Activated CD4-positive, alpha-beta memory T cell treated with anti-CD3 and anti-CD28 coated beads for 36 hours (primary cell): ENCODE measurements around the gene SMAGP. TPM values are rescaled to one million over a fixed set of nuclear protein-coding genes. Genes with fewer than 3 reads are reported as not detected.
"Not testable (repeated sequence)": the region's sequence is repeated elsewhere in the genome, so short reads cannot be mapped to it uniquely, and the experiment has no call there.

Experiments used
- CTCF ChIA-PET: fragments of 350-600 bp; sonication (Branson Sonifier 250); formaldehyde crosslinking; loops from one replicate; lab custom pipeline; 2021; ENCODE audit warnings: antibody characterized with exemption, inconsistent platforms; lab: Charles Lee
- POLR2A ChIA-PET: fragments of 350-600 bp; sonication (Branson Sonifier 250); formaldehyde crosslinking; loops from one replicate; lab custom pipeline; 2021; ENCODE audit warnings: antibody characterized with exemption; lab: Charles Lee
- DNase-seq: peaks from one replicate; pipeline ENCODE4 v3.0.0-alpha.2; 2020
- H3K27ac Mint-ChIP-seq: one replicate; pipeline ENCODE4 v1.8.0; 2021; ENCODE audit warnings: mixed read lengths
- H3K27me3 Mint-ChIP-seq: one replicate; pipeline ENCODE4 v1.8.0; 2021; ENCODE audit warnings: mixed read lengths
- H3K36me3 Mint-ChIP-seq: one replicate; pipeline ENCODE4 v1.8.0; 2021; ENCODE audit warnings: mixed read lengths
- H3K4me1 Mint-ChIP-seq: one replicate; pipeline ENCODE4 v1.8.0; 2021; ENCODE audit warnings: low read depth, mixed read lengths
- H3K4me3 Mint-ChIP-seq: one replicate; pipeline ENCODE4 v1.8.0; 2021; ENCODE audit warnings: mild to moderate bottlenecking, mixed read lengths
- H3K9me3 Mint-ChIP-seq: one replicate; pipeline ENCODE4 v1.8.0; 2021; ENCODE audit warnings: mixed read lengths
- intact Hi-C: fragments of 100-400 bp; cut with micrococcal nuclease; formaldehyde crosslinking; loops from one replicate; pipeline ENCODE4 v1.15.1; 2023
- total RNA-seq, 2 experiments: library from RNA; stranded (reverse); gene quantifications; one replicate each; pipeline ENCODE4 v1.2.3, GENCODE V29; 2021

SMAGP gene
- total RNA-seq, 2 experiments from 2014 or later = 0.55 to 0.73 TPM

DNA sequence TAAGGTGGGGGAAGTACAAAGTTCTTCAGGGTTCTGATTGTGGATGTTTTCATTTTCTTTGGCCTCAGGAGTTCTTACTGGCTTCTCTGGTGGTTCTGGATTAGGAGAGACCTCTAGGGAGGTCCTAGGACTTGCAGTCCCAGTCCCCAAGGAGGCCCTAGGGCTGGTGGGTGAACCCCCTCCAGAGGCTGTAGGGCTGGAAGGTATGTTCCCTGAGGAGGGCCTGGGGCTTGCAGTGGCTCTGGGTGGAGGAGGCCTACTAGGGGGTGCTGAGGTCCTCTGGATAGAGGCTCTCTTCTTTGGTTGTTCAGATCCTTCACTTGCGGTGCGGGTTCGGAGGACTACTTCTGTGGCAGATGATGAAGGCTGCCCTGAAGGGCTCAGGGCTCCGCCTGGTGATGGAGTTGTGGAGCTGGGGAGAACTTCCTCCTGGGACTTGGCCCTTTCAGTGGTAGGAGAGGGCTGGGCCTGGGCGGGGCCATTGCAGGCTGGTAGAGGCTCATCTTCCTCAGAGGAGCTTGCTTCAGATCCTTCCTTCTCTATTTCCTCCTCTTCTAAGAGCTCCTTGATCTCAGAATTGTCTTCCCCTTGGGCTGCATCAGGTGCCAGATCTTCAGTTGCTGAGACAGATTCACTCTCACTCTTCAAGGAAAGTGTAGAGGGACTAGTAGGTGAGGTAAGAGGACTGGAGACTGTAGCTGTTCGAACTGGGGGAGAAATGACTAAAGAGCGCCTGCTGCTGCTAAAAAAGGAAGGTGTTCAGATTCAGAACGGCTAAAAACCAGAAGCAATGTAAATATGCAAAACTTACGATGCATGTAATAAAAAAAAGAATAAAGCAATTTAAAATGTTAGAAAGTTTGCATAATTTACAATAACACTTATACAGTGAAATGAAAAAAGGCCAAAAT lies 21.6 kb upstream of the SMAGP start:
- H3K27me3 Mint-ChIP-seq, H3K4me1 Mint-ChIP-seq, H3K9me3 Mint-ChIP-seq, DNase-seq, intact Hi-C loops, H3K27ac Mint-ChIP-seq, H3K4me3 Mint-ChIP-seq: not testable (repeated sequence)
- peaks cover 32% of the 10 kb centered on the region for H3K36me3 Mint-ChIP-seq
- CTCF ChIA-PET = interaction anchor here (4.1 kb wide), 1 partner anchor 49 kb away, joined by 18 read pairs; no protein-coding TSS in a partner anchor
- POLR2A ChIA-PET = interaction anchor here (0.6 kb wide), 1 partner anchor 29 kb away, joined by 3 read pairs; no protein-coding TSS in a partner anchor

DNA sequence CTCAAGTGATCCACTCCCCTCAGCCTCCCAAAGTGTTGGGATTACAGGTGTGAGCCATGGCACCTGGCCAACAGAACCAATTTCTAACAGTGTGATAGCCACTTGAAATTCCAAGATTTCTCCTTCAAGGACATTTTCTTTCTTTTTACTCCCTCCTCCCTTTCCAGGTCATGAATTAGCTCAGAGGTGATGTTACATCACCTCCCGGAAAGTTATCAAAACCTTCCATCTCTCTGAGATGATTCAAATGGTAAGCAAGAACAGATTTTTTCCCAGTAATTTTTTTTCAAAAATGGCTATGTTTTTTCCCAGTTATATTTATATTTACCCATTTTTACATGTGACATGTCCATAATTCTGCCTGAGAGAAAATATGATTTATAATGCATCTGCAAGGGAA lies 15.6 kb upstream of the SMAGP start:
- peaks cover 25% of the 10 kb centered on the region for H3K36me3 Mint-ChIP-seq
- no peak overlapping the region for H3K4me3 Mint-ChIP-seq
- no peak for DNase-seq
- H3K27me3 Mint-ChIP-seq = no peaks in the 10 kb centered on the region
- POLR2A ChIA-PET = no interaction called here
- peaks cover 1% of the 10 kb centered on the region for H3K4me1 Mint-ChIP-seq
- CTCF ChIA-PET = no interaction called here
- no peaks in the 10 kb centered on the region for H3K9me3 Mint-ChIP-seq
- intact Hi-C loops = no loop called here
- no peak overlapping the region for H3K27ac Mint-ChIP-seq

GRCh38 chr12:51281202-51281924 lies 11.1 kb upstream of the SMAGP start:
- Mint-ChIP-seq H3K4me3 (no peak overlapping the region), H3K27me3 (no peaks in the 10 kb centered on the region), H3K36me3 (peaks cover 19% of the 10 kb centered on the region), H3K4me1 (peaks cover 4% of the 10 kb centered on the region), H3K9me3 (no peaks in the 10 kb centered on the region), H3K27ac (no peak overlapping the region)
- CTCF ChIA-PET = interaction anchor here (1.4 kb wide), 1 partner anchor 59 kb away, joined by 4 read pairs; no protein-coding TSS in a partner anchor
- POLR2A ChIA-PET = interaction anchor here (0.8 kb wide), 1 partner anchor 11 kb away, joined by 3 read pairs; the partner anchor contains the start of gene SMAGP
- intact Hi-C loops = no loop called here
- DNase-seq = no peak

DNA sequence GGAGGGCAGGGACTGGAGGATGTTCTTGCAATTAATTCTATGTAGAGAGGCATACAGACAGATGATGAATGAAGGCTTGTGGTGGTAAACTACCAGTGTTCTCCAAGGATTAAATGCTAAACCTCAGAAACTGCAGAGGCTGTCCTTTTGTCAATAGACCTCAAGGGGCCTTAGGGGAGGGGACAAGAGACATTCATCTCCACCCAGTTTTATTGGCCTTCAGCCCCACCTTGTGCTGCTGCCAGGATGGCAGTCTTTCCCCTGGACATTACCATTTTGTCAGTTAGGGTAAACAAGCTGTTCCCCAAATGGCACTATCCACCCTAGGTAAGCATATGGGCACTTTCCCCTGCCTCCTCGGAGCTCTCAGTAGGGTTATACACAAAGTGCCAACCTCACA lies 4.9 kb upstream of the SMAGP start:
- H3K36me3 Mint-ChIP-seq = no peaks in the 10 kb centered on the region
- ChIA-PET POLR2A (no interaction called here), CTCF (interaction anchor here (1.0 to 2.5 kb wide), 2 partner anchors 15 to 66 kb away, joined by 3 to 8 read pairs; no protein-coding TSS in a partner anchor)
- H3K4me1 Mint-ChIP-seq = peaks cover 11% of the 10 kb centered on the region
- H3K27ac Mint-ChIP-seq = no peak overlapping the region
- no peak overlapping the region for H3K4me3 Mint-ChIP-seq
- no peak for DNase-seq
- peaks cover 10% of the 10 kb centered on the region for H3K27me3 Mint-ChIP-seq
- H3K9me3 Mint-ChIP-seq = no peaks in the 10 kb centered on the region
- intact Hi-C loops = no loop called here

GRCh38 chr12:51272810-51273209 lies 2.6 kb upstream of the SMAGP start:
- H3K9me3 Mint-ChIP-seq, intact Hi-C loops, H3K27ac Mint-ChIP-seq, H3K27me3 Mint-ChIP-seq, H3K36me3 Mint-ChIP-seq, DNase-seq, H3K4me3 Mint-ChIP-seq, CTCF ChIA-PET, POLR2A ChIA-PET: not testable (repeated sequence)
- peaks cover 18% of the 10 kb centered on the region for H3K4me1 Mint-ChIP-seq

DNA sequence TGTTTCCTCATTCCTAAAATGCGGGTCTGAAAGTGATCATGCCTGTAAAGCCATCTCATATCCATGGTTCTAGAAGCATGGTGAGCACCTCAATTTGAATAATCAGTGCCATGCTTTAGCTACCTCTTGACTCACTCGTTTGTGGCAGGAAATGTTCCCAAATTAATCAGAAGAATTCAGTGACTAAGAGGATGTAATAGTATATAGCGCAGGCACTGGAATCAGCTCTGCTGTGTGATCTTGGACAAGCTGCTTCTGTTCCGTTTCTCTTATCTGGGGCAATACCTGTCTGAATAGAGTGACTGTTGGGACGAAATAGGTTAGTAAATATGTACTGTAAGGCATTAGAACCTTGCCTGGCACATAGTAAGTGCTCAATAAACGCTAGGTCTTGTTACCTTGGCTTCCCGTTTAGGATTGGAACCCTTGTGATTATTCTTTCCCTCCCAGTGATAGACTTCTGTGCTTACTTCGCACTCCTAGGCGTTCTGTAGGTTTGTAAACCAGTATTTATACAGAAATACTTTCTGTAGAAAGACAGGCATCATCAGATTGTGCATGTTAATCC lies 820 bp upstream of the SMAGP start:
- intact Hi-C loops = loop anchor here (2.0 kb wide), 1 partner anchor 52 kb away; no protein-coding TSS in a partner anchor
- peak overlapping the region; percentile 78 for H3K4me3 Mint-ChIP-seq
- CTCF ChIA-PET = interaction anchor here (0.9 to 6.2 kb wide), 5 partner anchors 9 to 70 kb away, joined by 4 to 118 read pairs (median 6); partner anchors contain the start of genes DAZAP2 and POU6F1
- H3K9me3 Mint-ChIP-seq = no peaks in the 10 kb centered on the region
- no peak overlapping the region for H3K27ac Mint-ChIP-seq
- no peak for DNase-seq
- POLR2A ChIA-PET = interaction anchor here (0.6 to 1.4 kb wide), 5 partner anchors 8 to 507 kb away, joined by 3 to 4 read pairs (median 3); partner anchors contain the start of genes ATF1 and POU6F1
- H3K4me1 Mint-ChIP-seq = peaks cover 18% of the 10 kb centered on the region
- H3K36me3 Mint-ChIP-seq = no peaks in the 10 kb centered on the region
- peaks cover 10% of the 10 kb centered on the region for H3K27me3 Mint-ChIP-seq

- POLR2A ChIA-PET = interaction anchor here (0.8 kb wide), 1 partner anchor 72 kb away, joined by 4 read pairs; no protein-coding TSS in a partner anchor
- Mint-ChIP-seq H3K27me3 (peaks cover 10% of the 10 kb centered on the region), H3K4me1 (peaks cover 27% of the 10 kb centered on the region), H3K4me3 (peak overlapping the region; percentile 60), H3K9me3 (no peaks in the 10 kb centered on the region), H3K27ac (no peak overlapping the region), H3K36me3 (no peaks in the 10 kb centered on the region)
- peak; percentile 76 for DNase-seq
- intact Hi-C loops = loop anchor here (1.0 to 10.0 kb wide), 3 partner anchors 53 to 265 kb away; no protein-coding TSS in a partner anchor
- CTCF ChIA-PET = interaction anchor here (0.6 to 6.2 kb wide), 10 partner anchors 8 to 128 kb away, joined by 3 to 118 read pairs (median 4); partner anchors contain the start of gene DAZAP2
These were observed 795 bp downstream of the SMAGP start for GRCh38 chr12:51269174-51270066.

DNA sequence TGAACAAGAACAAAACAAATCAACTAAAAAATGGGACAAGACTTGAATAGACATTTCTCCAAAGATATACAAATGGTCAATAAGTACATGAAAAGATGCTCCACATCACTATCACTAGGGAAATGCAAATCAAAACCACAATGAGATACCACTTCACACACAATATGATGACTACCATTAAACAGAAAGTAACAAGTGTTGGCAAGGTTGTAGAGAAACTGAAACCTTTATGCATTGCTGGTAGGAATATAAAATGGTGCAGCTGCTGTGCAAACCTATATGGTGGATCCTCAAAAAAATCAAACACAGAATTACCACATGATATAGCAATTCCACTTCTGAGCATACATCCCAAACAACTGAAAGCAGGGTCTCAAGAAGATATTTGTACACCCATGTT lies 5.2 kb downstream of the SMAGP start:
- ChIA-PET POLR2A (interaction anchor here (0.7 kb wide), 1 partner anchor 36 kb away, joined by 3 read pairs; no protein-coding TSS in a partner anchor), CTCF (no interaction called here)
- H3K9me3 Mint-ChIP-seq = no peaks in the 10 kb centered on the region
- H3K27ac Mint-ChIP-seq = no peak overlapping the region
- H3K27me3 Mint-ChIP-seq = no peaks in the 10 kb centered on the region
- peaks cover 25% of the 10 kb centered on the region for H3K4me1 Mint-ChIP-seq
- no peak for DNase-seq
- no peak overlapping the region for H3K4me3 Mint-ChIP-seq
- intact Hi-C loops = loop anchor here (10.0 kb wide), 1 partner anchor 270 kb away; no protein-coding TSS in a partner anchor
- no peaks in the 10 kb centered on the region for H3K36me3 Mint-ChIP-seq

- Mint-ChIP-seq H3K4me1 (peaks cover 23% of the 10 kb centered on the region), H3K4me3 (no peak overlapping the region), H3K27me3 (no peaks in the 10 kb centered on the region), H3K9me3 (no peaks in the 10 kb centered on the region), H3K27ac (no peak overlapping the region), H3K36me3 (no peaks in the 10 kb centered on the region)
- no peak for DNase-seq
- intact Hi-C loops = loop anchor here (10.0 kb wide), 1 partner anchor 271 kb away; no protein-coding TSS in a partner anchor
- ChIA-PET CTCF (interaction anchor here (4.2 kb wide), 1 partner anchor 77 kb away, joined by 42 read pairs; no protein-coding TSS in a partner anchor), POLR2A (interaction anchor here (0.7 kb wide), 1 partner anchor 37 kb away, joined by 3 read pairs; no protein-coding TSS in a partner anchor)
These were observed 5.9 kb downstream of the SMAGP start for GRCh38 chr12:51264297-51264696.

DNA sequence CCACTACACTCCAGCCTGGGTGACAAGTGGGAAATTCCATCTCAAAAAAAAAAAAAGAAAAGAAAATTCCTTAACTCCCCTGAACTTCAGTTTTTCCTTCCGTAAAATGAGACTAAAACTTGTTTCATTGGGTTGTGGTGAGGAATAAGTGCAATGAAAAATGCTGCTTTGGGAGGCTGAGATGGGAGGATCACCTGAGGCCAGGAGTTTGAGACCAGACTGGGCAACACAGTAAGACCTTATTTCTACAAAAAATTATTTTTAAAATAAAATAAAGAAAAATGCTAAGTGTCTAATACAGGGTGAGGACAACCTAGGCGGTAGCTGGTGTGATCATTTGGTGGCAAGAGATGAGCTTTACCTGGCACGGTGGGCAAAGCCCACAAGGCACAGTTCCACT lies 6.9 kb downstream of the SMAGP start:
- ChIA-PET POLR2A (interaction anchor here (0.7 to 1.3 kb wide), 2 partner anchors 8 to 29 kb away, joined by 3 read pairs; no protein-coding TSS in a partner anchor), CTCF (interaction anchor here (0.9 to 4.2 kb wide), 5 partner anchors 10 to 78 kb away, joined by 3 to 42 read pairs (median 7); no protein-coding TSS in a partner anchor)
- Mint-ChIP-seq H3K4me1 (peaks cover 18% of the 10 kb centered on the region), H3K9me3 (no peaks in the 10 kb centered on the region), H3K27me3 (no peaks in the 10 kb centered on the region), H3K4me3 (no peak overlapping the region), H3K27ac (no peak overlapping the region), H3K36me3 (no peaks in the 10 kb centered on the region)
- no peak for DNase-seq
- intact Hi-C loops = loop anchor here (10.0 kb wide), 1 partner anchor 271 kb away; no protein-coding TSS in a partner anchor
